GM23338 (cell line): Measurements from ENCODE around the gene DTYMK.

Source experiments
- CTCF ChIP-seq, 2 experiments: fragments of 200-600 bp in 1 of 2; sonication (generic) in 1 of 2; conservative IDR thresholded peaks; 2 replicates each; pipeline versions ENCODE4 v1.5.1 to v1.6.1; 2016 to 2017; ENCODE audit warnings: antibody characterized with exemption in 2 of 2, low read depth in 2 of 2, mild to moderate bottlenecking in 2 of 2, moderate library complexity in 1 of 2
- EZH2phosphoT487 ChIP-seq: fragments of 200-600 bp; sonication (generic); IDR thresholded peaks from one replicate; pipeline ENCODE4 v1.8.1; 2018; ENCODE audit warnings: antibody characterized with exemption; ENCODE audit not compliant: unreplicated experiment
- POLR2AphosphoS5 ChIP-seq: IDR thresholded peaks from 2 replicates; pipeline ENCODE4 v1.6.1; 2016; ENCODE audit warnings: antibody characterized with exemption, low read depth

GRCh38 chr2:241636182-241637017 is 50.2 kb downstream of the DTYMK start:
- TF ChIP-seq POLR2AphosphoS5 (0 out of 2 replicates have a peak, but pooled peaks have one; percentile 10), EZH2phosphoT487 (no peak), CTCF (conservative IDR thresholded peaks at IDR 0.05; ENCODE audit: low read depth in 2 of 2) (no peak)
